Kidney (tissue), 14 donors: ENCODE results near the gene LRRC26. TPM values are rescaled to one million over a fixed set of nuclear protein-coding genes. Genes with fewer than 3 reads are reported as not detected.

ENCODE experiments used
- DNase-seq, 5 donors: peaks; one replicate each; pipeline ENCODE4 v3.0.0-alpha.2; 2013 to 2020
- FAIRE-seq: peaks from 2 replicates; lab custom pipeline; 2012; peaks lifted over from hg19 to GRCh38; lab: Jason Lieb, UNC
- H3K27ac ChIP-seq, 2 donors: one replicate each; pipeline ENCODE4 v1.7.0; 2013; ENCODE audit warnings: low read depth in 2 of 2, low read length in 2 of 2, inconsistent platforms in 1 of 2
- H3K27me3 ChIP-seq: one replicate; pipeline ENCODE4 v1.7.1; 2013; ENCODE audit warnings: low read length, inconsistent platforms; ENCODE audit not compliant: control insufficient read depth, insufficient read depth
- H3K36me3 ChIP-seq, 3 donors: one replicate each; pipeline versions ENCODE4 v1.7.0 to v1.7.1; 2013; ENCODE audit warnings: low read length in 3 of 3, control low read depth in 1 of 3, inconsistent platforms in 1 of 3; ENCODE audit not compliant: insufficient read depth in 3 of 3, control insufficient read depth in 2 of 3
- H3K4me1 ChIP-seq, 3 donors: one replicate each; pipeline versions ENCODE4 v1.7.0 to v1.7.1; 2013; ENCODE audit warnings: low read length in 3 of 3, inconsistent platforms in 1 of 3, low read depth in 1 of 3; ENCODE audit not compliant: control insufficient read depth in 2 of 3, insufficient read depth in 2 of 3
- H3K4me3 ChIP-seq, 3 donors: one replicate each; pipeline versions ENCODE4 v1.7.0 to v1.8.1; 2013; ENCODE audit warnings: low read length in 3 of 3, control low read depth in 1 of 3, inconsistent platforms in 1 of 3
- H3K9ac ChIP-seq, 3 donors: one replicate each; pipeline versions ENCODE4 v1.7.0 to v1.7.1; 2013; ENCODE audit warnings: low read length in 3 of 3, control low read depth in 1 of 3, inconsistent platforms in 1 of 3
- H3K9me3 ChIP-seq, 3 donors: one replicate each; pipeline versions ENCODE4 v1.7.0 to v1.7.1; 2013; ENCODE audit warnings: low read length in 3 of 3, control low read depth in 1 of 3, inconsistent platforms in 1 of 3; ENCODE audit not compliant: control insufficient read depth in 2 of 3, insufficient read depth in 1 of 3
- intact Hi-C: fragments of 100-400 bp; cut with DNase I; formaldehyde crosslinking; loops from one replicate; pipeline ENCODE4 v1.11.1; 2022
- polyA plus RNA-seq: library from polyadenylated mRNA; stranded (reverse); fragments of 350-450 nt; fragmentation: Illumina TruSeq; extraction: RNeasy Lipid Tissue Mini Kit (QIAGEN cat#74804); gene quantifications from one replicate; pipeline ENCODE4 v1.2.3, GENCODE V29; 2014; ENCODE audit warnings: low read depth, low replicate concordance; ENCODE audit not compliant: insufficient read depth
- total RNA-seq: library from RNA; stranded (reverse); fragmentation: NEBNext Ultra II Directional; extraction: Animal tissue kit (Norgen Biotek cat#: 25700); gene quantifications from one replicate; pipeline ENCODE4 v1.2.1, GENCODE V29; 2021
- TF ChIP-seq, protein P1 (sequence below): IDR thresholded peaks from 3 replicates; pipeline ENCODE4 v1.5.1; 2012; ENCODE audit warnings: mild to moderate bottlenecking, moderate library complexity, borderline replicate concordance; ENCODE audit not compliant: insufficient read depth; ENCODE audit errors: extremely low read depth
- donor health status: control.
- donor health status: control.
- donor health status: control.
- donor health status: control.
- donor health status: control.
- donor health status: DM: yes; HTN: yes; CAD: no.
- donor health status: Normal renal cell carcinoma (clear cell type).

The LRRC26 gene
- total and polyA plus RNA-seq, 2 donors from 2014 or later = 0.25 TPM; not detected in 1

DNA sequence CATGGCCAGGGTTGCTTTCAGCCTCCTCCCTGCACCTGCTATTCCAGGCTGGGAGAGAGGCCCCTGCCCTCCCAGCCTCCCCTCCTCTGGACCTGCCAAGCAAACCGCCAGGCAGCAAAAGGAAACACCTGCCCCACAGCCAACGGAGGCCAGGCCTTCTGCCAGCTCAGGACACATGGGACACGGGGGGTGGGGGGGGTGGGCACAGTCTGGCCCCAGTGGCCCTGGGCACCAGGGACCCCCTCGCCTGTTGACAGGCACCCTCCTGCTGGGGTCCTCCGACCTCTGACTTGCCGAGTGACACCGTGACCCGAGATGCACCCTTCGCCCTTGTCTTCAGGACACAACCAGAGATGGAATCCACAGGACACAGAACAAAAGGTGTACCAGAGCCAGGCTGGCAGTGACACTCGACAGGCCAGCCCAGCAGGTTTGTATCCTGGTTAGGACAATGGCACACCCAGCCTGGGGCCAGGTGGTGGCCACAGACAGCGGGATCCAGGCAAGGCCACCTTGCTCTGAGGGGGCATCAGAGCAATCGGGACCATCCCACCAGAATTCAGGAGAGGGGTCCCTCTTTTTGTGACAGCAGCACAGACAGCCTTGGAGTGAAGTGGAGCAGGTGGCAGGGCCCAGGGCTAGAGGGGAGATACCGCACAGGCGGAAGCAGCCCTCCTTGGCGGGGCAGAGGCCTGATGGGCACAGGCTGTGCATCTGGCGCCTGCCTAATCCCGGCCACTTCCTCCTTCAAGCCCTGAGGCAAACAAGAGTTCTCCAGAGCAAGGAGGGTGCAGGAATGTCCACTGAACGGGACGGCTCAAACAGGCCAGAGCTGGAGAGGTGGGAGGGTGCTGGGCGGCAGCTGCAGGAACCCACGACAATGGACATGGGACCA lies 3.3 kb upstream of the LRRC26 start:
- intact Hi-C loops = no loop called here
- Histone ChIP-seq H3K4me3 (no peak overlapping the region), H3K4me1 (peaks cover 0 to 10% (median 0%) of the 10 kb centered on the region in 3 donors), H3K27ac (no peak overlapping the region), H3K9ac (no peak overlapping the region), H3K27me3 (no peaks in the 10 kb centered on the region), H3K36me3 (no peaks in the 10 kb centered on the region), H3K9me3 (no peaks in the 10 kb centered on the region)
- TF ChIP-seq, protein P1, sequence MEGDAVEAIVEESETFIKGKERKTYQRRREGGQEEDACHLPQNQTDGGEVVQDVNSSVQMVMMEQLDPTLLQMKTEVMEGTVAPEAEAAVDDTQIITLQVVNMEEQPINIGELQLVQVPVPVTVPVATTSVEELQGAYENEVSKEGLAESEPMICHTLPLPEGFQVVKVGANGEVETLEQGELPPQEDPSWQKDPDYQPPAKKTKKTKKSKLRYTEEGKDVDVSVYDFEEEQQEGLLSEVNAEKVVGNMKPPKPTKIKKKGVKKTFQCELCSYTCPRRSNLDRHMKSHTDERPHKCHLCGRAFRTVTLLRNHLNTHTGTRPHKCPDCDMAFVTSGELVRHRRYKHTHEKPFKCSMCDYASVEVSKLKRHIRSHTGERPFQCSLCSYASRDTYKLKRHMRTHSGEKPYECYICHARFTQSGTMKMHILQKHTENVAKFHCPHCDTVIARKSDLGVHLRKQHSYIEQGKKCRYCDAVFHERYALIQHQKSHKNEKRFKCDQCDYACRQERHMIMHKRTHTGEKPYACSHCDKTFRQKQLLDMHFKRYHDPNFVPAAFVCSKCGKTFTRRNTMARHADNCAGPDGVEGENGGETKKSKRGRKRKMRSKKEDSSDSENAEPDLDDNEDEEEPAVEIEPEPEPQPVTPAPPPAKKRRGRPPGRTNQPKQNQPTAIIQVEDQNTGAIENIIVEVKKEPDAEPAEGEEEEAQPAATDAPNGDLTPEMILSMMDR = no peak
- DNase-seq (no peak), FAIRE-seq (no peak)

- Histone ChIP-seq H3K9ac (no peak overlapping the region), H3K27ac (no peak overlapping the region), H3K4me3 (no peak overlapping the region), H3K9me3 (no peaks in the 10 kb centered on the region), H3K27me3 (peaks cover 5% of the 10 kb centered on the region), H3K36me3 (no peaks in the 10 kb centered on the region), H3K4me1 (peaks cover 0 to 12% (median 0%) of the 10 kb centered on the region in 3 donors)
- intact Hi-C loops = no loop called here
- no peak for DNase-seq
- TF ChIP-seq, protein P1 = no peak
- FAIRE-seq = no peak
Observed at GRCh38 chr9:137171149-137171900, 1.5 kb upstream of the LRRC26 start.

DNA sequence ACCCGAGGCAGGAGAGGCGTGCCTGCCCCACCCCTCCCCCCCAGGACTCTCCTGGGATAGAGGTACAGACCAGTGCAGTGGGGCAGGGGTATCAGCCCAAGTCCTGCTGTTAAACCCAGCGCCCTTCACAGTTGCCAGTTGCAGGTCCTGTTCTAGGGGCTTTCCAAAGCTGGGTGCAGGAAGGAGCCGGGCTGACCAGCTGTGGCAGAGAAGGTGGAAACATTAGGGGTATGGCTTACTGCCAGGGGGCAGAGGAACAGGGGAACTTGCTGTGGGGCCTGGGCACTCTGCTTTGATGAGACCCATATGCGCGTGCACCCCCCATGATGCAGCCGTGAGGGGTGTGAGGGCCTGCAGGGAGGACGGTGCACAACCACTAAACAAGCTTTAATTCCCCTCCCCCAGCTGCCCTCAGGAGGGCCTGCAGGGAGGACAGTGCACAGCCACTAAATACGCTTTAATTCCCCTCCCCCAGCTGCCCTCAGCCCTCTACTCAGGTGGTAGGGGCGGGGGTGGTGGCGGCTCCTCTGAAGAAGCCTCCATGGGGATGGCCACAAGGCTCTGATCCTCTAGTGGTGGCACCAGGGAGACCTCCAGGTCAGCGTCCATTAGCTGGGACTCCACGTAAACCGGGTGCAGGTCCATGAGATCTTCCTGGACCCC lies 766 bp upstream of the LRRC26 start:
- TF ChIP-seq, protein P1 = no peak
- no peak for FAIRE-seq

More for the DNA sequence above, 766 bp upstream of the LRRC26 start:
- H3K36me3 ChIP-seq = no peaks in the 10 kb centered on the region
- intact Hi-C loops = no loop called here
- peaks cover 10% of the 10 kb centered on the region for H3K27me3 ChIP-seq
- H3K4me1 ChIP-seq = peaks cover 0 to 12% (median 0%) of the 10 kb centered on the region in 3 donors
- DNase-seq = no peak
- no peak overlapping the region for H3K9ac ChIP-seq
- no peaks in the 10 kb centered on the region for H3K9me3 ChIP-seq
- no peak overlapping the region for H3K27ac ChIP-seq
- H3K4me3 ChIP-seq = no peak overlapping the region
